ENCODE measurements around the gene ARHGAP24. TPM values are rescaled to one million over a fixed set of nuclear protein-coding genes. Genes with fewer than 3 reads are reported as not detected.

Gene ARHGAP24
- total and polyA plus RNA-seq, 12 donors = 0.72 to 53.4 (median 4.4) TPM

DNA sequence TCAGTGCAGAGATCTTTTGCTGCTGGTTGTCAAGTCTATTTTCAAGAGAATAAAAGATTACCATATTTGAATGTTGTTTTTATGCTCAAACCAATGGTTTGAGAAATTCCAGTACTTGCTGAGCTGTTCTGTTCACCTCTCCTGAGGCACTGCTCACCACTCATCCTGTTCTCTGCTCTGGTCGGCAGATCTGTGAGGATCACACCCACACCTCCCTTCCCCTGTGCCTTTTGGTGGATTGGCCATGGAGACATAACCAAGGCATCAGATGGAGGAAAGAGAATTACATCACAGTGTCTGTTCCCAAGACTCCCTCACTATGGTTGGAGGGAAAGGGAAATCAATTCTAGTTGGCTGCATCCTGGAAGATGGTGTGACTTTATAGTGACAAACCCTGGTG lies 391.6 kb downstream of the ARHGAP24 start:
- no peaks in the 10 kb centered on the region for H3K27me3 ChIP-seq
- H3K36me3 ChIP-seq (replicated peaks in 1 of 2) = no peaks in the 10 kb centered on the region
- no peak overlapping the region for H3K4me3 ChIP-seq
- intact Hi-C loops (cut with DNase I) = no loop called here
- no peak for TF ChIP-seq POLR2A (IDR thresholded peaks at IDR 0.05)
- TF ChIP-seq CTCF (IDR thresholded peaks at IDR 0.05) = no peak
- WGBS, 4 donors = 67 to 73% (median 70%) methylated on average over 1 of the region's 1 CpG
- no peak for DNase-seq
- H3K27ac ChIP-seq = no peak overlapping the region
- H3K4me1 ChIP-seq (replicated peaks in 1 of 2) = peaks cover 0 to 8% of the 10 kb centered on the region in 2 donors
- H3K9me3 ChIP-seq (replicated peaks in 1 of 3) = no peaks in the 10 kb centered on the region

DNA sequence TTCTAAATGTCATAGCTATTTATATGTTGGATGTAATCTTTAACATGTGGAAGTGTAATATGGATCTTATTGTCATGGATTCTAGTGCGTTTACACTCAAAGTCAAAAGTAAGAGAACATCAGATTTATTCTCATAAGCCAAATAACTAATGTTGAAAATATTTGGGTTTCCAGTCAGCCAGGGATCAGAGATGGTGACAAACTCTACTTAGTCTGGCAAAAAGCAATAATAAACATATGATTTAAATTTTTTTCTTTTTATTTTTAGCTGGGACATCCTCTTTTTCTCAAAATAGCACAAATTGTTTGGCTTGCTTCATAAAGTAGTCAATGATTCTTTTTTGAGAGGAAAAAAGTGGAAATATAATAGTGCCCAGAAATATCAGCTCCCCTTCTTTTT lies 392.3 kb downstream of the ARHGAP24 start:
- Histone ChIP-seq H3K36me3 (replicated peaks in 1 of 2) (no peaks in the 10 kb centered on the region), H3K4me3 (no peak overlapping the region), H3K27ac (no peak overlapping the region), H3K9me3 (replicated peaks in 1 of 3) (no peaks in the 10 kb centered on the region), H3K4me1 (replicated peaks in 1 of 2) (peaks cover 0 to 8% of the 10 kb centered on the region in 2 donors), H3K27me3 (no peaks in the 10 kb centered on the region)
- intact Hi-C loops (cut with DNase I) = no loop called here
- 67 to 90% (median 77%) methylated on average over 1 of the region's 1 CpG for WGBS, 4 donors
- TF ChIP-seq POLR2A (IDR thresholded peaks at IDR 0.05) = no peak
- no peak for TF ChIP-seq CTCF (IDR thresholded peaks at IDR 0.05)
- DNase-seq = no peak

DNA sequence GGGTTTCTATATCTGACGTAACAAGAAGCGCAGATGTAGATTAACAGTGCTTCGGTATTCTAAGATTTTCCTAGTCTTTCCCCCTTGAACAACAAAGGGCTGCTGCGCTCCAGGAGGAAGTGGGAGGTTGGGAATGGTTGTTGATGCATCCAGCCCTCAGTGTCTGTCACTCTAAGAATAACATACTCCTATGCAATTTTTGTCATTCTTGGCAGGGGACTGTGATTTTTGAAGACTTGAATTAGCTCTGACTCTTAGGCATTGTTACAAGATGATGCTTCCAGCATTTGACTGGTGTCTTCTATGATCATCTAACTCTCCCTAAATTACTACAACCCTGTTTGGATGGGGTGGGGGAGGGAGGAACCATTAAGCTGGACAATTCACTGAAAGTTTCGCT lies 394.2 kb downstream of the ARHGAP24 start:
- Histone ChIP-seq H3K4me1 (replicated peaks in 1 of 2) (peaks cover 0 to 8% of the 10 kb centered on the region in 2 donors), H3K36me3 (replicated peaks in 1 of 2) (no peaks in the 10 kb centered on the region), H3K27me3 (no peaks in the 10 kb centered on the region), H3K27ac (no peak overlapping the region), H3K9me3 (replicated peaks in 1 of 3) (no peaks in the 10 kb centered on the region), H3K4me3 (no peak overlapping the region)
- whole genome bisulfite sequencing, 4 donors = 69 to 71% (median 69%) methylated on average over 5 of the region's 5 CpGs
- TF ChIP-seq POLR2A (IDR thresholded peaks at IDR 0.05) = no peak
- no peak for TF ChIP-seq CTCF (IDR thresholded peaks at IDR 0.05)
- intact Hi-C loops (cut with DNase I) = no loop called here
- DNase-seq = no peak

GRCh38 chr4:85870298-85871083 lies 395.5 kb downstream of the ARHGAP24 start:
- Histone ChIP-seq H3K36me3 (replicated peaks in 1 of 2) (no peaks in the 10 kb centered on the region), H3K9me3 (replicated peaks in 1 of 3) (no peaks in the 10 kb centered on the region), H3K4me1 (replicated peaks in 1 of 2) (peaks cover 0 to 8% of the 10 kb centered on the region in 2 donors), H3K27ac (no peak overlapping the region), H3K27me3 (no peaks in the 10 kb centered on the region), H3K4me3 (no peak overlapping the region)
- no peak for DNase-seq
- intact Hi-C loops (cut with DNase I) = no loop called here
- TF ChIP-seq POLR2A (IDR thresholded peaks at IDR 0.05) = no peak
- TF ChIP-seq CTCF (IDR thresholded peaks at IDR 0.05) = no peak
- WGBS, 4 donors = 89 to 94% (median 90%) methylated on average over 2 of the region's 2 CpGs
